Neural progenitor cell (in vitro differentiated cells): ENCODE results near the gene TMPRSS9. TPM values are rescaled to one million over a fixed set of nuclear protein-coding genes. Genes with fewer than 3 reads are reported as not detected.
A peak's percentile ranks its signal among the peaks of the same experiment; 100 is the strongest.

Experiments
- DNase-seq: peaks from one replicate; pipeline ENCODE4 v3.0.0-alpha.2; 2016; ENCODE audit warnings: low spot score
- H2AFZ ChIP-seq: fragments of 200-600 bp; sonication (generic); replicated peaks from 2 replicates; pipeline ENCODE4 v1.6.1; 2016; ENCODE audit warnings: antibody characterized with exemption
- H3F3A ChIP-seq: fragments of 200-600 bp; sonication (generic); 2 replicates; pipeline ENCODE4 v1.6.1; 2016; ENCODE audit warnings: antibody characterized with exemption, low read depth
- H3K27ac ChIP-seq: fragments of 200-600 bp; sonication (generic); 2 replicates; pipeline ENCODE4 v1.5.1; 2016; ENCODE audit warnings: mild to moderate bottlenecking
- H3K27me3 ChIP-seq: fragments of 200-600 bp; sonication (generic); 2 replicates; pipeline ENCODE4 v1.6.1; 2016; ENCODE audit warnings: mild to moderate bottlenecking, moderate library complexity
- H3K36me3 ChIP-seq: fragments of 200-600 bp; sonication (generic); 2 replicates; pipeline ENCODE4 v1.5.1; 2016
- H3K4me1 ChIP-seq: fragments of 200-600 bp; sonication (generic); 2 replicates; pipeline ENCODE4 v1.6.1; 2016; ENCODE audit warnings: mixed run types
- H3K4me2 ChIP-seq: fragments of 200-600 bp; sonication (generic); 2 replicates; pipeline ENCODE4 v1.6.1; 2016
- H3K4me3 ChIP-seq: fragments of 200-600 bp; sonication (generic); 2 replicates; pipeline ENCODE4 v1.5.1; 2016
- H3K79me2 ChIP-seq: fragments of 200-600 bp; sonication (generic); 2 replicates; pipeline ENCODE4 v1.6.1; 2016; ENCODE audit warnings: low read depth
- H3K9ac ChIP-seq: fragments of 200-600 bp; sonication (generic); 2 replicates; pipeline ENCODE4 v1.6.1; 2016
- H3K9me3 ChIP-seq: fragments of 200-600 bp; sonication (generic); 2 replicates; pipeline ENCODE4 v1.5.1; 2016; ENCODE audit warnings: low read depth
- H4K20me1 ChIP-seq: fragments of 200-600 bp; sonication (generic); 2 replicates; pipeline ENCODE4 v1.6.1; 2016; ENCODE audit warnings: low read depth
- H3K27ac Mint-ChIP-seq: 3 replicates; pipeline ENCODE4 v1.8.0; 2021; ENCODE audit warnings: mixed read lengths
- H3K27me3 Mint-ChIP-seq: 2 replicates; pipeline ENCODE4 v1.8.0; 2022; ENCODE audit warnings: low read depth, mild to moderate bottlenecking, inconsistent platforms, moderate library complexity, mixed read lengths; ENCODE audit not compliant: insufficient read depth
- H3K36me3 Mint-ChIP-seq: 3 replicates; pipeline ENCODE4 v1.8.0; 2021; ENCODE audit warnings: mixed read lengths
- H3K4me1 Mint-ChIP-seq: 3 replicates; pipeline ENCODE4 v1.8.0; 2021; ENCODE audit warnings: mixed read lengths
- H3K4me3 Mint-ChIP-seq: 3 replicates; pipeline ENCODE4 v1.8.0; 2021; ENCODE audit warnings: mild to moderate bottlenecking, moderate library complexity, mixed read lengths
- H3K9me3 Mint-ChIP-seq: 3 replicates; pipeline ENCODE4 v1.8.0; 2020; ENCODE audit warnings: mixed read lengths
- CTCF ChIP-seq: fragments of 200-600 bp; sonication (generic); IDR thresholded peaks from 2 replicates; pipeline ENCODE4 v1.5.1; 2017; ENCODE audit warnings: antibody characterized with exemption, mild to moderate bottlenecking
- EZH2 ChIP-seq: fragments of 200-600 bp; sonication (generic); IDR thresholded peaks from 2 replicates; pipeline ENCODE4 v1.6.1; 2017; ENCODE audit warnings: antibody characterized with exemption, mild to moderate bottlenecking, moderate library complexity
- EZH2phosphoT487 ChIP-seq: fragments of 200-600 bp; sonication (generic); IDR thresholded peaks from 2 replicates; pipeline ENCODE4 v1.6.1; 2017; ENCODE audit warnings: antibody characterized with exemption
- total RNA-seq: library from RNA; depleted of rRNA; stranded (reverse); fragments of >200 nt; gene quantifications from 2 replicates; pipeline ENCODE4 v1.2.3, GENCODE V29; 2015; ENCODE audit warnings: low replicate concordance

The TMPRSS9 gene
- total RNA-seq, 1 donor from 2014 or later = not detected

- Histone ChIP-seq H3K79me2 (no peaks in the 10 kb centered on the region), H3K36me3 (no peaks in the 10 kb centered on the region), H3F3A (peaks cover 4% of the 10 kb centered on the region), H3K4me3 (no peak overlapping the region), H3K27ac (no peak overlapping the region), H3K4me1 (peaks cover 4% of the 10 kb centered on the region), H3K27me3 (peaks cover 36% of the 10 kb centered on the region), H4K20me1 (no peaks in the 10 kb centered on the region), H3K4me2 (no peak overlapping the region), H3K9me3 (no peaks in the 10 kb centered on the region), H3K9ac (no peak overlapping the region), H2AFZ (no peak overlapping the region)
- peaks cover 18% of the 10 kb centered on the region for H3K27me3 Mint-ChIP-seq
- TF ChIP-seq CTCF = no peak
- TF ChIP-seq EZH2 = no peak
- TF ChIP-seq EZH2phosphoT487 = no peak
- no peak overlapping the region for H3K27ac Mint-ChIP-seq
- peaks cover 18% of the 10 kb centered on the region for H3K9me3 Mint-ChIP-seq
- no peaks in the 10 kb centered on the region for H3K36me3 Mint-ChIP-seq
- no peak for DNase-seq
- H3K4me3 Mint-ChIP-seq = peak overlapping the region; percentile 28
- H3K4me1 Mint-ChIP-seq = peaks cover 11% of the 10 kb centered on the region
These were observed 44.8 kb upstream of the TMPRSS9 start for GRCh38 chr19:2315121-2315817.

- Mint-ChIP-seq H3K4me3 (no peak overlapping the region), H3K27ac (no peak overlapping the region), H3K4me1 (peaks cover 11% of the 10 kb centered on the region), H3K27me3 (peaks cover 19% of the 10 kb centered on the region), H3K36me3 (no peaks in the 10 kb centered on the region), H3K9me3 (peaks cover 18% of the 10 kb centered on the region)
- H3F3A ChIP-seq = peaks cover 4% of the 10 kb centered on the region
- no peaks in the 10 kb centered on the region for H3K79me2 ChIP-seq
- no peaks in the 10 kb centered on the region for H4K20me1 ChIP-seq
- H3K36me3 ChIP-seq = no peaks in the 10 kb centered on the region
- peaks cover 4% of the 10 kb centered on the region for H3K4me1 ChIP-seq
- peak; percentile 86 for DNase-seq
- H2AFZ ChIP-seq = peak overlapping the region; percentile 26
- peaks cover 33% of the 10 kb centered on the region for H3K27me3 ChIP-seq
- TF ChIP-seq EZH2phosphoT487 (no peak), CTCF (peak; percentile 81), EZH2 (no peak)
- H3K9me3 ChIP-seq = no peaks in the 10 kb centered on the region
- no peak overlapping the region for H3K9ac ChIP-seq
- H3K4me2 ChIP-seq = peak overlapping the region; percentile 18
- no peak overlapping the region for H3K27ac ChIP-seq
- no peak overlapping the region for H3K4me3 ChIP-seq
These were observed 44.2 kb upstream of the TMPRSS9 start for GRCh38 chr19:2315818-2316353.

- no peak overlapping the region for H3K9ac ChIP-seq
- no peak for TF ChIP-seq CTCF
- TF ChIP-seq EZH2 = no peak
- no peak for TF ChIP-seq EZH2phosphoT487
- peaks cover 4% of the 10 kb centered on the region for H3F3A ChIP-seq
- no peaks in the 10 kb centered on the region for H3K9me3 ChIP-seq
- peaks cover 17% of the 10 kb centered on the region for H3K27me3 Mint-ChIP-seq
- no peaks in the 10 kb centered on the region for H3K36me3 Mint-ChIP-seq
- H2AFZ ChIP-seq = no peak overlapping the region
- H3K79me2 ChIP-seq = no peaks in the 10 kb centered on the region
- no peak for DNase-seq
- peaks cover 11% of the 10 kb centered on the region for H3K4me1 Mint-ChIP-seq
- peaks cover 4% of the 10 kb centered on the region for H3K4me1 ChIP-seq
- no peak overlapping the region for H3K4me2 ChIP-seq
- no peak overlapping the region for H3K4me3 Mint-ChIP-seq
- H3K4me3 ChIP-seq = no peak overlapping the region
- peaks cover 28% of the 10 kb centered on the region for H3K27me3 ChIP-seq
- H3K27ac ChIP-seq = no peak overlapping the region
- H3K36me3 ChIP-seq = no peaks in the 10 kb centered on the region
- peaks cover 18% of the 10 kb centered on the region for H3K9me3 Mint-ChIP-seq
- H3K27ac Mint-ChIP-seq = no peak overlapping the region
- no peaks in the 10 kb centered on the region for H4K20me1 ChIP-seq
These were observed 42.8 kb upstream of the TMPRSS9 start for GRCh38 chr19:2317300-2317699.
